Measurements from ENCODE around the gene CDHR4.
"Not testable (repeated sequence)": the region's sequence is repeated elsewhere in the genome, so short reads cannot be mapped to it uniquely, and the experiment has no call there.

The CDHR4 gene

GRCh38 chr3:49780080-49780974 lies 19.3 kb downstream of the CDHR4 start:
- DNase-seq, result no peak

GRCh38 chr3:49779358-49780079 lies 20.2 kb downstream of the CDHR4 start:
- no peak for DNase-seq

- not testable (repeated sequence) for DNase-seq
These were observed 23.6 kb downstream of the CDHR4 start for GRCh38 chr3:49776101-49776500.

GRCh38 chr3:49775538-49775937 lies 24.1 kb downstream of the CDHR4 start:
- DNase-seq, result no peak

- DNase-seq, result no peak
These were observed 27.0 kb downstream of the CDHR4 start for GRCh38 chr3:49772703-49773102.

- no peak for DNase-seq
These were observed 28.2 kb downstream of the CDHR4 start for GRCh38 chr3:49771340-49771938.

GRCh38 chr3:49769926-49770325 lies 29.7 kb downstream of the CDHR4 start:
- no peak for DNase-seq

- DNase-seq, result no peak
These were observed 30.3 kb downstream of the CDHR4 start for GRCh38 chr3:49769286-49769915.

GRCh38 chr3:49763981-49764380 lies 35.7 kb downstream of the CDHR4 start:
- DNase-seq, result no peak

- no peak for DNase-seq
These were observed 38.0 kb downstream of the CDHR4 start for GRCh38 chr3:49761661-49762060.

- DNase-seq, result no peak
These were observed 40.4 kb downstream of the CDHR4 start for GRCh38 chr3:49759226-49759625.

GRCh38 chr3:49757197-49757596 lies 42.5 kb downstream of the CDHR4 start:
- no peak for DNase-seq

GRCh38 chr3:49756036-49756435 lies 43.6 kb downstream of the CDHR4 start:
- DNase-seq, result no peak

- DNase-seq, result no peak
These were observed 45.1 kb downstream of the CDHR4 start for GRCh38 chr3:49754536-49754935.

GRCh38 chr3:49751501-49751900 lies 48.2 kb downstream of the CDHR4 start:
- no peak for DNase-seq

GRCh38 chr3:49750056-49750455 lies 49.6 kb downstream of the CDHR4 start:
- no peak for DNase-seq

GRCh38 chr3:49748874-49749273 lies 50.8 kb downstream of the CDHR4 start:
- DNase-seq, result not testable (repeated sequence)

- no peak for DNase-seq
These were observed 51.7 kb downstream of the CDHR4 start for GRCh38 chr3:49747792-49748480.

GRCh38 chr3:49745986-49746385 lies 53.7 kb downstream of the CDHR4 start:
- DNase-seq, result no peak

Data from inflammatory macrophage treated with lipopolysaccharide for 4 hours (primary cell).